H4 (cell line): ENCODE measurements around the gene GZMM. TPM values are rescaled to one million over a fixed set of nuclear protein-coding genes. Genes with fewer than 3 reads are reported as not detected.
"Not testable (repeated sequence)": the region's sequence is repeated elsewhere in the genome, so short reads cannot be mapped to it uniquely, and the experiment has no call there.

Experiments used
- DNase-seq: peaks from one replicate; pipeline ENCODE4 v3.0.0-alpha.2; 2015; ENCODE audit warnings: low spot score
- total RNA-seq: library from RNA; depleted of rRNA; stranded (reverse); fragments of >200 nt; shearing (Covaris generic); gene quantifications from 2 replicates; pipeline ENCODE4 v1.2.3, GENCODE V29; 2014

The GZMM gene
- total RNA-seq, 1 experiment from 2014 or later = not detected

DNA sequence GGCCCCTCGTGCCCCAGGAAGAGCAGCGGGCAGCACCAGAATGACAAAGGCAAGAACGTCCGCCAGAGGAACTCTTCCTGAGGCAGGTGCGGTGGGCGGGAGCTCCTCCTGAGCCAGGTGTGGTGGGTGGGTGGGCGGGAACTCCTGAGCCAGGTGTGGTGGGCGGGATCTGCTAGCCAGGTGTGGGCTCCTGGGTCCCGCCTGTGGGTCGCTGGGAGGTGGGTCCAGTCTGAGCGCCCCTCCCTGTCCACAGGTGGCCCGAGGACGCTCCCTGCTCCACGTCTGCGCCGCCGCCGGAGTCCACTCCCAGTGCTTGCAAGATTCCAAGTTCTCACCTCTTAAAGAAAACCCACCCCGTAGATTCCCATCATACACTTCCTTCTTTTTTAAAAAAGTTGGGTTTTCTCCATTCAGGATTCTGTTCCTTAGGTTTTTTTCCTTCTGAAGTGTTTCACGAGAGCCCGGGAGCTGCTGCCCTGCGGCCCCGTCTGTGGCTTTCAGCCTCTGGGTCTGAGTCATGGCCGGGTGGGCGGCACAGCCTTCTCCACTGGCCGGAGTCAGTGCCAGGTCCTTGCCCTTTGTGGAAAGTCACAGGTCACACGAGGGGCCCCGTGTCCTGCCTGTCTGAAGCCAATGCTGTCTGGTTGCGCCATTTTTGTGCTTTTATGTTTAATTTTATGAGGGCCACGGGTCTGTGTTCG, 38.8 kb downstream of the GZMM start:
- DNase-seq = no peak

- DNase-seq = no peak
These were observed 39.5 kb downstream of the GZMM start for GRCh38 chr19:583198-583967.

DNA sequence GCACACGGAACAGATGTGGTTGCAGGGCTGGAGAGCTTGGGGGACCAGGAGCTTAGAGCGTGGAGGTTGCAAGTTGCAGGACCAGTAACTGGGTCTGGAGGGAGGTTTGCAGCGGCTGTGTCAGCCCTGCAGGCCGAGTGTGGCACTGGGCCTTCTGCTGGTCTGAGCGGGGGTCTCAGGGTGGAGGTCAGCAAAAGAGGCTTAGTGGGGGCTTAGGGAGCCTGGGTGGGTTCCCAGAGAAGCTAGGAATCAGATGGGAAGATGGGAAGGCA, 40.1 kb downstream of the GZMM start:
- DNase-seq = no peak

- no peak for DNase-seq
These were observed 40.6 kb downstream of the GZMM start for GRCh38 chr19:584240-585001.

DNA sequence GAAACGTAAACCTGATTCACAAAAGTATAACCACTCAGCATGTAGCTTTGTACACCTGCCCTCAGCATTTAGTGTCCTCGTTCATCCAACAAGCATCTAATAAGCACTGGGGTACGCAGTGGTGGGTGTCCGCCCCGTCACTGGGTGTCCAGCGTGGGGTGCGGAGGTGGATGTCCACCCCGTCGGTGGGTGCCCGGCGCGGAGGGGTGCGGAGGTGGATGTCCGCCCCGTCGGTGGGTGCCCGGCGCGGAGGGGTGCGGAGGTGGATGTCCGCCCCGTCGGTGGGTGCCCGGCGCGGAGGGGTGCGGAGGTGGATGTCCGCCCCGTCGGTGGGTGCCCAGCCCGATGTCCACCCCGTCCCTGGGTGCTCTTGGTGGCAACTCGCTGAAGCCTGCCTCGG, 41.3 kb downstream of the GZMM start:
- DNase-seq = not testable (repeated sequence)

- no peak for DNase-seq
These were observed 41.8 kb downstream of the GZMM start for GRCh38 chr19:585551-586110.

DNA sequence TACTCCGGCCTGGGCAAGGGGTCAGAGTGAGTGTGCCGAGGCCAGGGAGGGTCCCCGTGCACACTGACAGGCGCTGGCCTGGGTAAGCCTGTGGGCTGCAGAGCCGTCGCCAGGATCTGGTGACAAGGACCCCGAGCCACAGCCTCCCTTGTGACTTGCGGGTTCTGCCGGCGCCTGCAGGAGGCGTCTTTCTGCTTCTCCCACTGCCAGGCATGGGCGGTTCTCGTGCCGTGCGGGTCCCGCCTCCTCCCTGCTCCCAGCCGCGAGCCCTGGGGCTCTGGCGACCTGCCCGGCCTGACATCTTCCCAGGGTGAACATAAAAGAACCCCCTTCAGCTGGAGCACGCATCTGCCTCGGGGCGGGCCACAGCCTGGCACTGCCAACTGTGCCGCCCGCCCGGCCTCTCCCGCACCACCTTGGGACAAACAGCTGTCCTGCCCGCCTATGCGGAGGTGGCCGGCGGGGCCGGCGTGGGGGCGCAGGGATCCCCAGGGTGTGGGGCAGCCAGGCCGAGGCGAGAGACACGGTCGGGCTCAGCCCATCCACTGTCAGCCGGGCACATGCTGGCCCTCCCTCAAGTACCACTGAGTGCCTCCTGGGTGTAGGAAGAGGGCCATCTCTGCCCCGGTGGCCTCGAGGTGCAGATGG, 44.4 kb downstream of the GZMM start:
- peak; percentile 93 for DNase-seq

- no peak for DNase-seq
These were observed 45.2 kb downstream of the GZMM start for GRCh38 chr19:588741-589692.

GRCh38 chr19:589693-590395, 46.0 kb downstream of the GZMM start, which contains the start of gene HCN2:
Gene HCN2, plus strand, starts transcription at chr19:589881. Its CDS starts 65 bp downstream, at chr19:589946.
- DNase-seq = no peak

DNA sequence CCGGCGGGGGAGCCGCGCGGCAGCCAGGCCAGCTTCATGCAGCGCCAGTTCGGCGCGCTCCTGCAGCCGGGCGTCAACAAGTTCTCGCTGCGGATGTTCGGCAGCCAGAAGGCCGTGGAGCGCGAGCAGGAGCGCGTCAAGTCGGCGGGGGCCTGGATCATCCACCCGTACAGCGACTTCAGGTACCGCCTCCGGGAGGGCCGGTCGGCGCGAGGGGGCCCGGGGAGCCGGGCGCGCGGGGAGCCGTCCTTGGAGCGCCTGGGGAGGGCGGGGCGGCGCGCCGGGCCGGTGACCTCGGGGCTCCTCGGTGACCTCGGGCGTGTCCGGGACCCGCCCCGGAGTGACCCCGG, 46.5 kb downstream of the GZMM start:
- DNase-seq = no peak

DNA sequence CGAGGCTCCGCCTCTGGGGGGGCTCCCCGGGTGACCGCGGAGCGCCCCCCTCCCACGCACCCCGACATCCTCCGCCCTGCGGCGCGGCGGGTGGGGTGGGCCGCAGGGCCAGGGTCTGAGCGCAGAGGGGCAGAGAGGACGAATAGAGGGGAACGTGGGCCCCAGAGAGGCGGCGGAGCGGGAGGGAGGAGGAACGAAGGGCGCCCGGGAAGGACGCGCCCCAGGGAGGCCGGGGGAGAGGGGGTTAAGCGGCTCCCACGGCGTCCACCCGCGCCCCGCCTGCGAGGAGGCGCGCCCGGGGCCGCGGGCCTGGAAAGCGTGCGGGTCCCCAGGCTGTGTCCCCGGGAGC, 46.9 kb downstream of the GZMM start:
- DNase-seq = no peak

DNA sequence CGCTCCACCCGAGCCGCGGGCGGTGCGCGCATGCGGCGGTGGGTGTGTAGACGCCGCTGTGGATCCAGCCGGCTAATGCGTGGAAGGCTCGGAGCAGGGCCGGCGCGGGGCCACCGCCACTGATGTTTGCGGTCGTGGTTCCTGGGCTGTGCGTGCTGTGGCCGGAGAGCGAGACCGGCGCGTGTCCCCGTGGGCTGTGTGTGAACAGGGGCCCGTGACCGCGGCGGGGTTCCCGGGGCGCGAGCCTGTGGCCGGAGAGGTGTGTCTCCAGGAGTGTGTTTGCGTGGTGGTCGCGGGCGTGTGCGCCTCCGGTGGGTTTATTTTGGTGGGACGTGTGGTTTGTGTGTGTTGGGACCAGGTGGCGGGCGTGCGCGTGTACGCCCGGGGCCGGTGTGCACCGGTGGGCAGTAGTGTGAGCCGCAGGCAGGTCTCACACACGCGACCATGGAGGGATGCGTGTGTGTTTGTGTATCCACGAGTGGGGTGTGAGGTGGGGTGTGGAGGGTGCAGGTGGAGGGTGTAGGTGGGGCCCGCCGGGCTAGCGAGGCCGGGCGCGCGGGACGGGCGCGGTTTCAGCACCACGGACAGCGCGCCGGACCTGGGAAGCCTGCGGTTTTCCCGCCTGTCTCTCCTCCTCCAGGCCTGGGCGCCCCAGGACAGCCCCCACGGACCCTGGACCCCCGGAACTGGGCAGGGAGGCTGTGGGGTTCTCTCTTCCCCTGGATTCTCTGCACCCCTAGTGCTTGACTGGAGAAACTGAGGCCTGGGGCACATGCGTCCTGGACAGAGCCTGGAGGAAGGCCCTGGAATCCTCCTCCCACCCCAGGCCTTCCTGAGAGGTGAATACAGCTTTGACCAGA, 47.5 kb downstream of the GZMM start:
- DNase-seq = no peak

GRCh38 chr19:592101-592500, 48.2 kb downstream of the GZMM start:
- no peak for DNase-seq

GRCh38 chr19:593055-593454, 49.2 kb downstream of the GZMM start:
- no peak for DNase-seq

DNA sequence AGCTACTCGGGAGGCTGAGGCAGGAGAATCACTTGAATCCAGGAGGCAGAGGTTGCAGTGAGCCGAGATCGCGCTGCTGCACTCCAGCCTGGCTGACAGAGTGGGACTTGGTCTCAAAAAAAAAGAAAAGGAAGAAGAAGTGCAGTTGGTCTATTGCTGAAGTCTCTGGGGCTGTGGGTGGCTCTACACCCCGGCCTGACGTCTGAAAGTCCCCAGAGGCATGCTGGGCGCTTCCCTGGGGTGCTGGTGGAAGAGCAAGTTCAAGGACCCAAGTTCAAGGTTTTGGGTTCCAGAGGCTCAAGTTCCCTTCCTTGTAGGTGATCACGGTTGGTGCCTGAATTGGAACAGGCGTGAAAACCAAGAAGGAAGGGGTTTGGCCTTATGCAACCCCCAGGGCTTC, 49.7 kb downstream of the GZMM start:
- DNase-seq = no peak

DNA sequence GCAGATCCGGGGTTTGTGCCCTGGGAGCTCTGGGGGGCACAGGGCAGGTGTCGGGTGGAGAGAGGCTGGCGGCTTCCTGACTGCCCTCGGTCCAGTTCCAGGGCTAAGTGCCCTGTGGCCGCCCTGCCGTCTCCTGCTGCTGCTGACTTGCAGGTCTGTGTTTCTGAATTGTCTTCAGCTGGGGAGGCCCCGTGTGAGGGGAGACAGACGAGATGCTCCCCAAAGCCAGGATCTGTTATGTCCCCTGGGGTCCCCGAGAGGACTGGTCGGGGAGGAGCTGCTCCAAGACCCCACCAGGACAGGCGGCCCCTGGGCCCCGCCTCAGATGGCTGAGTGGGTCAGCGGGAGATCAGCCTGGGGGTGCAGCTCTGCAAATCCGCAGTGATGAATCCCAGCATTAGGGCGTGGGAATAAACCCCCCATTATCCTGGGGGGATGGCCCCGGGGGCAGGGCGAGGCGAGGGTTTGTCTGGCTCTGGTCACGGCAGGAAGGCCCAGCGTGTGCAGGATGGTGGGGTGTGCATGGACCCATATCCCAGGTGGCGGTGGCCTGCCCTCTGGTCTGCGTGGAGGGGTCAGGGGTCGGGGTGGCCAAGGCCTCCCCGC, 50.5 kb downstream of the GZMM start:
- no peak for DNase-seq

DNA sequence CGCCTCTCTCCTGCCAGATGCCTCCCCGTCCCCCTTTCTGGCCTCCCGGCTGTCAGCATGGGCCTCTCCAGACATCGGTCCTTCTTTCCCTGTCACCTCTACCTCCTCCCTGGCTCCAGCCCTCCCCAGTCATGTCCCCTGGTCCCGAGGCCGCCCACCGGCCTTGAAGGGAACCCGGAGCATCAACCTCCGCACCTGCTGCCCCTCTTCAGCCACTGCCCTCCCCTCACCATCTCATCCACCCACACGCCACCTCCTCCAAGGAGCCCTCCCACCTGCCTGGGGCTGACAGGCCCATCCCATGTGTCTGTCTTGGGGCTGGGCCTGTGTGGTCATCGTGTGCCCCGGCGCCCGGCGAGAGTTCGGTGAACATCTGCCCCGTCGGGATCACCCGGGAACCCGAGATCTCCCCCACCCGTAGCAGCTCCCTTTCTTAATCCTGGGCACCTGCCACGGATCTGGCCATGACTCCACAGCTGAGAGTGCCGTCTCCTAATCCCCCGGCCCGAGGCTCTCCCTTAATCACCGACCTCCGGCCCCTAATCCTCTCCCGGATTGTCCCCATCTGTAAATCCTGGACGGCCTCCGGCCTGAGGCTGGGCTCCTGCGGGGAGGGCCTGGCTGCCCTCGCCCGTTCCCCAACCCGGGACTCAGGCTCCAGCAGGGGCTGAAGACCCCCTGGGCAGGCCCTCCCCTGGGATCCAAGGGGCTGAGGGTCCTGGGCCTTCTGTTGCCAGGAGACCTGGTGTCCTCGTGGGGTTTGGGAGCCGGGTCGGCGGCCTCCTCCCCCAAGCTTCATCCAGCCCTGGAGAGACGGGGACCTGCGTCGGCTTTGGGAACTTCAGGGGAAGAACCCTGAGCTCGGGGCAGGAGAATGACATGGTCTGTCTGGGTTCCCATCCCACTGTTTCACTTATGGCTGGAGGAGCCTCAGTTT, 51.7 kb downstream of the GZMM start:
- no peak for DNase-seq

DNA sequence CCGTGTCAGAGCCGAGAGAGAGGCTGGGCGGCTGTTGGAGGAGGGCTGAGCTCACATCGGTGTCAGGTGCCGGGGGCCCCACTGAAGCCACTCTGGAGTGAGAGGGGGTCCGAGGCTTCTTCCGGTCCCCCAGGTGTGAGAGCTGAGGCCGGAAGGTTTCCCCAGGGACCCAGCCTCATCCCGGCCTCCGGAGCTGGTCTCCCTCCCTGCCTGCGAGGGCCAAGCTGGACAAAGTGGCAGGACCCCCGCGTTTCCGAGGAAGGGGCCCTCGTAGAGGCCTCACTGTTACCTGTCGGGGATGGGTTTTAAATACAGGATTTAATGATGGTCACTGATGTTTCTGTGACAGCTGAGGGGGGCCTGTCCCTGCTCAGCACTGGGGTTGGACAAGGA, 52.4 kb downstream of the GZMM start:
- DNase-seq = no peak
